Neural progenitor cell (in vitro differentiated cells): ENCODE measurements around the gene MOGAT3. TPM values are rescaled to one million over a fixed set of nuclear protein-coding genes. Genes with fewer than 3 reads are reported as not detected.

Experiments
- DNase-seq: peaks from one replicate; pipeline ENCODE4 v3.0.0-alpha.2; 2016; ENCODE audit warnings: low spot score
- H2AFZ ChIP-seq: fragments of 200-600 bp; sonication (generic); replicated peaks from 2 replicates; pipeline ENCODE4 v1.6.1; 2016; ENCODE audit warnings: antibody characterized with exemption
- H3F3A ChIP-seq: fragments of 200-600 bp; sonication (generic); 2 replicates; pipeline ENCODE4 v1.6.1; 2016; ENCODE audit warnings: antibody characterized with exemption, low read depth
- H3K27ac ChIP-seq: fragments of 200-600 bp; sonication (generic); 2 replicates; pipeline ENCODE4 v1.5.1; 2016; ENCODE audit warnings: mild to moderate bottlenecking
- H3K27me3 ChIP-seq: fragments of 200-600 bp; sonication (generic); 2 replicates; pipeline ENCODE4 v1.6.1; 2016; ENCODE audit warnings: mild to moderate bottlenecking, moderate library complexity
- H3K36me3 ChIP-seq: fragments of 200-600 bp; sonication (generic); 2 replicates; pipeline ENCODE4 v1.5.1; 2016
- H3K4me1 ChIP-seq: fragments of 200-600 bp; sonication (generic); 2 replicates; pipeline ENCODE4 v1.6.1; 2016; ENCODE audit warnings: mixed run types
- H3K4me2 ChIP-seq: fragments of 200-600 bp; sonication (generic); 2 replicates; pipeline ENCODE4 v1.6.1; 2016
- H3K4me3 ChIP-seq: fragments of 200-600 bp; sonication (generic); 2 replicates; pipeline ENCODE4 v1.5.1; 2016
- H3K79me2 ChIP-seq: fragments of 200-600 bp; sonication (generic); 2 replicates; pipeline ENCODE4 v1.6.1; 2016; ENCODE audit warnings: low read depth
- H3K9ac ChIP-seq: fragments of 200-600 bp; sonication (generic); 2 replicates; pipeline ENCODE4 v1.6.1; 2016
- H3K9me3 ChIP-seq: fragments of 200-600 bp; sonication (generic); 2 replicates; pipeline ENCODE4 v1.5.1; 2016; ENCODE audit warnings: low read depth
- H4K20me1 ChIP-seq: fragments of 200-600 bp; sonication (generic); 2 replicates; pipeline ENCODE4 v1.6.1; 2016; ENCODE audit warnings: low read depth
- H3K27ac Mint-ChIP-seq: 3 replicates; pipeline ENCODE4 v1.8.0; 2021; ENCODE audit warnings: mixed read lengths
- H3K27me3 Mint-ChIP-seq: 2 replicates; pipeline ENCODE4 v1.8.0; 2022; ENCODE audit warnings: low read depth, mild to moderate bottlenecking, inconsistent platforms, moderate library complexity, mixed read lengths; ENCODE audit not compliant: insufficient read depth
- H3K36me3 Mint-ChIP-seq: 3 replicates; pipeline ENCODE4 v1.8.0; 2021; ENCODE audit warnings: mixed read lengths
- H3K4me1 Mint-ChIP-seq: 3 replicates; pipeline ENCODE4 v1.8.0; 2021; ENCODE audit warnings: mixed read lengths
- H3K4me3 Mint-ChIP-seq: 3 replicates; pipeline ENCODE4 v1.8.0; 2021; ENCODE audit warnings: mild to moderate bottlenecking, moderate library complexity, mixed read lengths
- H3K9me3 Mint-ChIP-seq: 3 replicates; pipeline ENCODE4 v1.8.0; 2020; ENCODE audit warnings: mixed read lengths
- CTCF ChIP-seq: fragments of 200-600 bp; sonication (generic); IDR thresholded peaks from 2 replicates; pipeline ENCODE4 v1.5.1; 2017; ENCODE audit warnings: antibody characterized with exemption, mild to moderate bottlenecking
- EZH2 ChIP-seq: fragments of 200-600 bp; sonication (generic); IDR thresholded peaks from 2 replicates; pipeline ENCODE4 v1.6.1; 2017; ENCODE audit warnings: antibody characterized with exemption, mild to moderate bottlenecking, moderate library complexity
- EZH2phosphoT487 ChIP-seq: fragments of 200-600 bp; sonication (generic); IDR thresholded peaks from 2 replicates; pipeline ENCODE4 v1.6.1; 2017; ENCODE audit warnings: antibody characterized with exemption
- total RNA-seq: library from RNA; depleted of rRNA; stranded (reverse); fragments of >200 nt; gene quantifications from 2 replicates; pipeline ENCODE4 v1.2.3, GENCODE V29; 2015; ENCODE audit warnings: low replicate concordance

MOGAT3 gene
- total RNA-seq, 1 donor from 2014 or later, result not detected

DNA sequence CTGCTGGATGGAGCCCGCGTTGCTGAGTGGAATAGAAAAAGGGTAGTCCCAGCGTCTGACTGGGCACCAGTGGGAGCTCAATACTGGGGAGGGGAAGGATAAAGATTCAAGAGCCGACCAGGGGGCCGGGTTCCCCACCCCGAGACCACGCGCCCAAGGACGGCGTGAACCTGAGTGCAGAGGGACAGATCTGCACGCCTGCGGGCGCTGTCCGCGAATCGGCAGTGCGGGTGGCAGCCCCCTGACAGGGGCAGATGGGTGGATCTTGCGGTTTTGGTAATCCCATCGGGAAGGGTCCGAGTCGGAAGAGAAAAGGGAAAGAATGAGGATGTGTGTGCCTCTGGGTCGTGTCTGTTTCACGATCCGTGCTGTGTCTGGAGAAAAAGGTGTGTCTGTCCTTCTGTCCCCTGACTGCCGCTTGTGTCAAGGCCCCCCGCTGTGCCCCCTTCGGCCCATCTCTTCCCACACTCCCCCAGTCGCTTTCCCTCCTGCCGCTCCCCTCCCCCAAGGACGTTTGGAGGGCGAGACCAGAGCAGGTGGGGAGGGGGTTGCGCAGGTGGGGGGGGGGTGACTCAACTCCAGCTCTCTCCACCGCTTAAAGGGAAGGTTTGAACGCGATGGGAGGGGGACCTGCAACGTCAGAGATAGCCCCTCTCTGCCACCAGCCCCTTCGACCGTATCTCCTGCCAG is 34.7 kb downstream of the MOGAT3 start:
- Histone ChIP-seq H3K79me2 (no peaks in the 10 kb centered on the region), H3K27ac (no peak overlapping the region), H4K20me1 (peaks cover 70% of the 10 kb centered on the region), H2AFZ (no peak overlapping the region), H3K4me3 (peak overlapping the region; percentile 33), H3K4me1 (peaks cover 46% of the 10 kb centered on the region), H3K36me3 (no peaks in the 10 kb centered on the region), H3F3A (peaks cover 35% of the 10 kb centered on the region), H3K9me3 (no peaks in the 10 kb centered on the region), H3K27me3 (peaks cover 100% of the 10 kb centered on the region), H3K9ac (no peak overlapping the region), H3K4me2 (peak overlapping the region; percentile 69)
- no peak overlapping the region for H3K27ac Mint-ChIP-seq
- no peaks in the 10 kb centered on the region for H3K9me3 Mint-ChIP-seq
- peak; percentile 53 for DNase-seq
- H3K36me3 Mint-ChIP-seq, result no peaks in the 10 kb centered on the region
- H3K4me1 Mint-ChIP-seq, result peaks cover 59% of the 10 kb centered on the region
- H3K27me3 Mint-ChIP-seq, result peaks cover 67% of the 10 kb centered on the region
- H3K4me3 Mint-ChIP-seq, result peak overlapping the region; percentile 77
- TF ChIP-seq EZH2 (no peak), EZH2phosphoT487 (no peak), CTCF (no peak)

DNA sequence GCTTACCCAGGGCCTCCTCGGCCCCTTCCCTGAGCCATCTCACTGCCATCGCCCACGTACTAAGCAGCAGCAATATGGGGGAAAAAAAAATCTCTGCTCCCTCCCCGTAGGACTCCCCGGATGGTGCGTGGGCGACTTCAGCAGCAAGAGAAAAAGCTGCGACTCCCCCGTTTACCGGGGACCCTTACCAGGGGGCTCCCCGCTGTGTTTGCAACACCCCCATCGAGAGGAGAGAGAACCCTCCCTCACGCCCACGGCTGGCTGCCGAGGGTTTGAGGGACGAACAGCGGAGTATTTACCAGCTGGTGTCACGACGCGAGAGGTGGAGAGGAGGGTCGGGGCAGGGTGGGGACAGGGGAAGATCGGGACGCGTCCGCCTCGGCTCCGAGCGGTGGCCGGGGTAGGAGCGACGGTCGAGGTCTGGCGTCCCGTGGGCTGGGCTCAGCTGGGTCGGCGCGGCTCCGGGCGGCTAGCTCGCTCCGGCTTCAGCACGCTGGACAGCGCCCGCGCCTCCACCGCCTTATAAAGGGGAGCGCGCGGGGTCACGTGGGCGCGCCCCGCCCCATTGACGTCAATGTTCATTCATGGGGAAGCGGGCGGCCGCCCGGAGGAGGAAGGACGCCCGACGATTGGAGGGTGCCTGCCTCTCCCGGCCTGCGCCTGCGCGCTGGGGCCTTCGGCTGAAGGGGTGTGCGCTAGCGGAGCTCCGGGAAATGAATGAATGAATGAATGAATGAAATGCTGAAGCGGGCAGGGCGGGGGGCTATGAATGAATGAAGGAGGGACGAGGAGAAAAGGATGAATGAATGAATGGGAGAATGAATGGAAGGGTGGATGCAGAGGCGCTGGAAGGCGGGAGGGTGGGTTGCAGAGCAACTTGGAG is 35.5 kb downstream of the MOGAT3 start, which contains the start of gene VGF:
TSS of gene VGF (minus strand) at position 495 of the 883 bp plus-strand sequence. CDS start 726 bp downstream, outside the sequence.
- peaks cover 51% of the 10 kb centered on the region for H3K4me1 Mint-ChIP-seq
- Histone ChIP-seq H3K4me2 (peak within 1 kb of the TSS; percentile 84), H3K4me3 (peak within 1 kb of the TSS; percentile 51), H3K27ac (no peak within 1 kb of the TSS), H3K27me3 (peaks cover 96% of the 10 kb centered on the region), H3K79me2 (no peaks in the 10 kb centered on the region), H3K36me3 (no peaks in the 10 kb centered on the region), H3K9ac (no peak within 1 kb of the TSS), H2AFZ (no peak within 1 kb of the TSS), H3F3A (peaks cover 36% of the 10 kb centered on the region), H4K20me1 (peaks cover 67% of the 10 kb centered on the region), H3K9me3 (no peaks in the 10 kb centered on the region), H3K4me1 (peaks cover 45% of the 10 kb centered on the region)
- TF ChIP-seq CTCF, result no peak
- TF ChIP-seq EZH2phosphoT487, result no peak
- no peak for TF ChIP-seq EZH2
- no peak within 1 kb of the TSS for H3K27ac Mint-ChIP-seq
- H3K27me3 Mint-ChIP-seq, result peaks cover 60% of the 10 kb centered on the region
- no peaks in the 10 kb centered on the region for H3K9me3 Mint-ChIP-seq
- DNase-seq, result peak; percentile 99
- peaks cover under 1% of the 10 kb centered on the region for H3K36me3 Mint-ChIP-seq
- H3K4me3 Mint-ChIP-seq, result peak within 1 kb of the TSS; percentile 77

DNA sequence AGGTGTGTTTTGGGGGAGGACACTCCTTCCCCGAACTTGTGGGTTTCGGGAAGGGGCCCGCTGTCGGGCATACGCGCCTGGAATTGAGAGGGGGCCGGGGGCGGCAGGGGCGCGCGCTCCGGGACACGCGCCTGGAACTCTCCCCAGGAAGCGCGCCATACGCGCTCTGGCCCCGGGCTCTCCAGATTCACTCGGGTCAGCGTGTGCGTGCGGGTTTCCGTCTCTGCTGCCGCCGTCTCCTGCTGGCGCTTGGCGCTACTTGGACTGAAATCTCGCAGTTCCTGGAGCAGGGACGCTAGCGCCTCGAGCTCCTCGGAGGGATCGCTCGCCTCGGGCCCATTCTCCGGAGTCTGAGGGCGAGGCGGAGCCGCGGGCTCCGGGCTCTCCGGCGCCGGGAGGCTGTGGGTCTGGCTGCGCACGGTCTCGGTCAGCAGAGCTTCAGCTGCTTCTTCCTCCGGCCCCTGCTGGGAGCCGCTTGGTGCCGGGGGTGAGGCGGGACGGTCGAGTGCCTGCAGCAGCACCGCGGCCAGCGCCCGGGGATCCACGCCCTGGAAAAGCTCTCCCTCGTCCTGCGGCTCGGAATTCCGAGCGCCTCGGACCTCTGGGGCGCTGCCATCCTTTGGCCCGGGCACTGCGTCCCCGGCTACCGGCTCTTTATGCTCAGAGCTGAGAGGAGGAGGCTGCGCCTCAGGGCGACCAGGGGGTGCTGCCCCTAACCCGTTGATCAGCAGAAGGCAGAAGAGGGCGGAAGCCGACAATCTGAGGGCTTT is 36.6 kb downstream of the MOGAT3 start:
- H3K27me3 ChIP-seq, result peaks cover 86% of the 10 kb centered on the region
- H3K36me3 Mint-ChIP-seq, result peaks cover 5% of the 10 kb centered on the region
- H3K9me3 ChIP-seq, result no peaks in the 10 kb centered on the region
- TF ChIP-seq CTCF (no peak), EZH2phosphoT487 (peak; percentile 95), EZH2 (peak; percentile 92)
- H3F3A ChIP-seq, result peaks cover 36% of the 10 kb centered on the region
- no peaks in the 10 kb centered on the region for H3K9me3 Mint-ChIP-seq
- H3K27ac ChIP-seq, result no peak overlapping the region
- peaks cover 42% of the 10 kb centered on the region for H3K4me1 Mint-ChIP-seq
- H2AFZ ChIP-seq, result no peak overlapping the region
- peak overlapping the region; percentile 84 for H3K4me2 ChIP-seq
- peaks cover 62% of the 10 kb centered on the region for H4K20me1 ChIP-seq
- H3K9ac ChIP-seq, result no peak overlapping the region
- no peak overlapping the region for H3K27ac Mint-ChIP-seq
- H3K36me3 ChIP-seq, result no peaks in the 10 kb centered on the region
- H3K4me3 Mint-ChIP-seq, result peak overlapping the region; percentile 77
- peaks cover 51% of the 10 kb centered on the region for H3K27me3 Mint-ChIP-seq
- DNase-seq, result peak; percentile 89
- peaks cover 41% of the 10 kb centered on the region for H3K4me1 ChIP-seq
- H3K79me2 ChIP-seq, result no peaks in the 10 kb centered on the region
- peak overlapping the region; percentile 51 for H3K4me3 ChIP-seq
